D721Med (cell line): Measurements from ENCODE around the gene SPEF2.

Source experiments
- DNase-seq: peaks from one replicate; pipeline ENCODE4 v3.0.0; 2011; ENCODE audit warnings: low spot score; ENCODE audit not compliant: insufficient read length
- FAIRE-seq: peaks from 2 replicates; lab custom pipeline; 2011; peaks lifted over from hg19 to GRCh38; lab: Jason Lieb, UNC
- TF ChIP-seq, protein P1 (sequence below): IDR thresholded peaks from 2 replicates; pipeline ENCODE4 v1.5.1; 2012; ENCODE audit warnings: mild to moderate bottlenecking, control low read depth; ENCODE audit not compliant: insufficient read depth; ENCODE audit errors: missing control alignments

SPEF2 gene

DNA sequence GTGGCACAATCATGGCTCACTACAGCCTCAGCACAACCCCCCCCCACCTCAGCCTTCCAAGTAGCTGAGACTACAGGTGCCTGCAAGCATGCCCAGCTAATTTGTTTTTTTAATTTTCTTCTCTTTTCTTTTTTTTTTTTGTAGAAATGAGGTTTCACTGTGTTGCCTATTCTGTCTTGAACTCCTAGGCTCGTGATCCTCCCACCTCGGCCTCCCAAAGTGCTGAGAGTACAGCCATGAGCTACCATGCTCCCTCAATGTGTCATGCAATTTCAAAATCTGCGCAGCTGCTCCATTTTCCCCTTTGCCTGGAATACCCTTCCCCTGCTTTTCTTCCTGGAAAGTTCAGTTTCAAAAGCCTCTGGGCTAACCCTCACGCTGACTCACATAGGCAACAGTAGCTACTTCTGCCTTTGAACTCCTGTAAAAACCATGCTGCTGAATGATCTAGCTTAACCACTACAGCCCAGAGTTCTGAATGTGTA lies 168.0 kb downstream of the SPEF2 start:
- no peak for DNase-seq
- TF ChIP-seq, protein P1, sequence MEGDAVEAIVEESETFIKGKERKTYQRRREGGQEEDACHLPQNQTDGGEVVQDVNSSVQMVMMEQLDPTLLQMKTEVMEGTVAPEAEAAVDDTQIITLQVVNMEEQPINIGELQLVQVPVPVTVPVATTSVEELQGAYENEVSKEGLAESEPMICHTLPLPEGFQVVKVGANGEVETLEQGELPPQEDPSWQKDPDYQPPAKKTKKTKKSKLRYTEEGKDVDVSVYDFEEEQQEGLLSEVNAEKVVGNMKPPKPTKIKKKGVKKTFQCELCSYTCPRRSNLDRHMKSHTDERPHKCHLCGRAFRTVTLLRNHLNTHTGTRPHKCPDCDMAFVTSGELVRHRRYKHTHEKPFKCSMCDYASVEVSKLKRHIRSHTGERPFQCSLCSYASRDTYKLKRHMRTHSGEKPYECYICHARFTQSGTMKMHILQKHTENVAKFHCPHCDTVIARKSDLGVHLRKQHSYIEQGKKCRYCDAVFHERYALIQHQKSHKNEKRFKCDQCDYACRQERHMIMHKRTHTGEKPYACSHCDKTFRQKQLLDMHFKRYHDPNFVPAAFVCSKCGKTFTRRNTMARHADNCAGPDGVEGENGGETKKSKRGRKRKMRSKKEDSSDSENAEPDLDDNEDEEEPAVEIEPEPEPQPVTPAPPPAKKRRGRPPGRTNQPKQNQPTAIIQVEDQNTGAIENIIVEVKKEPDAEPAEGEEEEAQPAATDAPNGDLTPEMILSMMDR: no peak
- FAIRE-seq: no peak

DNA sequence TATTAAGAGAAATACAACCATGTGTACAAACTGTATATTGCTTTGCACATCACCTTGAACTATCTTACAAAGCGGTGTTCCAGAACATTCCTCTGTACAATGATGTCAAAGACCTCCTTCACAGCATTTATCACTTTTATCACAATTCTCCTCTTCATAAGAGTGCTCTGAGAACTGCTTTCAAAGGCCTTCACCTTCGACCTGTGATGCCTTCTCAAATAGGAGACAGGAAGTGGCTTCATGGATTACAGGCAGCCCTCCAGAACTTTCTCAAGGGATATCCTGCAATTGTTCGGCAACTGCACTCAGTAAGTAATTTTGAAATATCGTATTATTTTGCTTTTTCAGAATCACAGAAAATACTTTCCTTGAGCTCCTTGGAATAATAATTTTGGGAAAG lies 171.1 kb downstream of the SPEF2 start:
- no peak for FAIRE-seq
- TF ChIP-seq, protein P1: no peak
- DNase-seq: no peak

DNA sequence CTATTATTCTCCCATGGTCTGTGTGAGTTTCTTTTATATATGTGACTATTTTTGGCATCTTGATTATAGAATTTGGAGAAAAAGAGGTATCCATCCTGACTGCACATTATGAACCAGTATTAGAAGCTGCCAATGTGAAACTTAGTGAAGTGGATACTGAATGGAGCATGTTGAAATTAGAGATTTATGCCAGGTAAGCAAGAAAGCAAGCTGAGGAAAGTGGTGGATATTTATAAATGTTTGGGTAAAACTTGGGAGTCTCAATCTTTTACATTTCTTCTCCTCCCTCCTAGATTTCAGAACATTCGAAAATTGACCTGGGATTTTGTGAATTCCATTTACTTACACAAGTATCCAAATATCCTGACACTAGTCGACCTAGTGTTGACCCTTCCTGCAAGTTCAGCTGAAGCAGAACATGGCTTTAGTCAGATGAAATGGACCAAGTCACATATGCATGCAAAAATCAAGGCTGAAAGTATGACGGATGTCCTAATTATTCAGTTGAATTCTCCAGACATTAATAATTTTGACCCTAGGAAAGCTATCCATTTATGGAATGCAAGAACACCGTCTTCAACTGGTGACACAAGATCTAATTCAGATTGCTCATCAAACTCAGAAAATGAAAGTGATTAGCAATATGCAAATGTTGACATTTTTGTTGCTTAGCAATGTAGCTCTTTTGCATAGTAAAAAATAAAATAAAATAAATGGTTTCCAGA lies 172.2 kb downstream of the SPEF2 start:
- no peak for FAIRE-seq
- TF ChIP-seq, protein P1: no peak

DNA sequence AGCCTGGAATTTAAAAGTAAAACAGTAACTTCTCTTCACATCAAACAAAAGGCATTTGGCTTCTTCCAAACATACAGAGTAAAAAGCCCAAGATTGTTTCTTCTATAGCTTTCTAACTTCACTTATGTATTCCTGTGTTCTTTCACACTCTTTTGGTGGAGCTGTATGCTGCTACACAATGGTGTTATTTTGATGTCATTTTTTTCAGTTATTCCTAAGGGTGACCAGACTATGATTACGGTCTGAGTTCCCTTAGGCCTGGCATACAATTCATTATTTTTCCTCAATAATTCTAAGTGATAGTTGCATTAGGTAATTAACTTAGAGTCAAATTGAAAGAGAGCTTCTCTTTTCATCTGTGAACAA lies 172.8 kb downstream of the SPEF2 start:
- DNase-seq (no peak), FAIRE-seq (no peak)
- TF ChIP-seq, protein P1: no peak

More for the DNA sequence above, 172.2 kb downstream of the SPEF2 start:
- DNase-seq: no peak

DNA sequence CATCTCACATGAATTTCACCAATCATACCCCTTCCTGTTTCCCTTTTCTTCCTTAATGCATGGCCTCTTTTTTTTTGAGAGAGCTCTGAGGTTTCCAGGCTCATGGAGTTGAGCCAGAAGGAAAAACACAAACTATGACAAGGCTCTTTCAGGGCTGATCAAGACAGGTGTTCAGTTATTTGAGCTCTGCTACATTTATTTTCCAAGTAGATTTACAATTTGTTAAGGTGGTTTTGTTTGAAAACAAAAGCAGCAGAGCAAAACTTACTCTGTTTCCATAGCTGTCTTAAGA lies 176.6 kb downstream of the SPEF2 start:
- TF ChIP-seq, protein P1: no peak
- DNase-seq: no peak
- FAIRE-seq: no peak

DNA sequence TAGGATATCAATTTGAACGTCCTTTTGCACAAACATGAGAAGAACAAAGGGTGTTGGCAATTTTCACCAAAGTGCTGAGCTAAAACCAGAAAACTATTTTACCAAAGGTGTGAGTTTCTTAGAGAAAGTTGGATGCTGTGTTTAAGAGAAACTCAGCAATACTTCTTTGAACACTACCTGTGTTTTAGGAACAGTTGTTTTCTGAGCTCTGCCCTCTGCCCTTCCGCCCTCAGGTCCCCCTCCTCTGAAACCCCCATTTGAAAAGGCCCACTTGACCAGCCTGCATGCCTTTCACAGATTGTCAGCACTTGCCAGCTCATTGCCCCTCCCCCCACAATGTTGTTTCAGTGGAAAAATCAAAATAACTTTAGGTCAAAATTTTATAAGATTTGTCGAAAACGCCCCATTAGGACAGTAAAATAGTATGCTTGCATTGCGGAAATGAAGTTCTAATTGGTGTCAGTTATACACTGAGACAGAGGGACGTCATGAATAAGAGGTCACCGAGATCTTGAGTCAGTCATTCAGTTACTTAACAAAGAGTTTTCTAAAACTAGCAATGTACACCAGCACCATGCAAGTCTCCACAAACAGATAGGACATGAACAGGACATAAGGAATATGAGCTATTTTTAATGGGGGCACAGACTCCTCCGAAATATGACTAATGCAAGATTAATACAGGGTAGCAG lies 177.2 kb downstream of the SPEF2 start:
- DNase-seq (no peak), FAIRE-seq (no peak)
- TF ChIP-seq, protein P1: no peak

DNA sequence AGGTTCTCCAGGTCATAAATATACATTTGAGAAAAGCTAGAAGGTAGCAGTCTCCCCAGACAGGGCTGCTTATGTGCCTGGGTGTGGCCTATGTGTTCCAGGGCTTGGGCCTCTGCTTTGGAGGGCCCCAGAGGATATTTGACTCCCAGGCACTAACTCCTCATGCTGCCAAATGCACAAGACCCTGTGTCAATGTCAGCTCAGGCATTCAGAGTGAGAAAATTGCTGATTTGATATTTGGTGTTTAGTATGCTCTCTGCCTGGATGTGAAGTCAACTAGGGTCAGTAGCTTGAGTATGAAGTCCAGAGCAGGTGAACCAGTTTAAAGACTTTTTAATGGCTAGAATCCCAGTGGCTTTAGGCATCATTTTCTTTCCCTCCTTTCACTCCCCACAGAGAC lies 181.5 kb downstream of the SPEF2 start:
- TF ChIP-seq, protein P1: no peak
- DNase-seq: no peak
- FAIRE-seq: no peak
